HG03432 (cell line): ENCODE measurements around the gene SFTPB.
"Not testable (repeated sequence)": the region's sequence is repeated elsewhere in the genome, so short reads cannot be mapped to it uniquely, and the experiment has no call there.

ENCODE experiments used
- ATAC-seq: cut with Tn5 transposase; IDR thresholded peaks from one replicate; pipeline ENCODE4 v1.9.1; 2021; ENCODE audit warnings: mild to moderate bottlenecking, moderate library complexity; ENCODE audit not compliant: unreplicated experiment

Gene SFTPB

DNA sequence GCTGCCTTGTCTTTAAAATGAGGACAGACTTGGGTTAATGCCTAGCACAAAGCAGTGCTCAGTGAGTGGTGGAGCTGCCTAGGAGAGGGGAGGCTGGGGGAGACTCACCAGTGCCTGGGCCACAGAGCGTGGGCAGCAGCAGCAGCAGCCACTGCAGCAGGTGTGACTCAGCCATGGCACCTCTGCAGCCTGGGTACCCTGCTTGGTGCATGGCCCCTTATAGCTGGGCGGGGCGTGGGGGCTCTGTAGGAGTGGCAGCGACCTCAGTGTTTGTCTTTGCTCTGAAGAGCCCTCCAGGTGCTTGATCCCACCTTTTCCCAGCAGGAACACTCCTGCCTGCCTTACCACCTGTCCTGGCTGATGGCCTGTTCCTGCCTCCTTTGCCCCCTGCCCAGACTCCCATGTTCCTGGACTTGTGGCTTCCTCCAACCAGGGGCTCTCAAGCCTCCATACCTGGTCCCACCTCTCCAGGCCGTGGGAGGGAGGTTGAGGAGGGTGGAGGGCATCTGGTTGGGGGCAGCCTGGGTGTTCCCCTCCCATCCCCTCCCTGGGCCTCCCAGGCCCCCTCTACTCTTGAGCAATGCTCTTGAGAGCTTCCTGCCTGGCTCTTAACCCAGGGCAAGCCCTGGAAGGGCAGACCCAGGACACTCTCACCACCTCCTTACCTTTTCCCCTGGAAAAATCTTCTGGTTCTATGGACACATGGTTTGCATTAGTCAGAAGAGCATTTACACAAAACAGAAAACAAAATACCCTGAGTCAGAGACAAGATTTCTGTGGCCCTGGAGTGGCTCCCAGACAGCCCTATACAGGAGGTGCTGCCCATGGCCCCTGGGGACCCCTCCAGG, at the start of gene SFTPB:
Gene SFTPB (minus strand): TSS at position 191 of the 848 bp plus-strand sequence. CDS start 16 bp downstream, at position 175.
- no peak for ATAC-seq

GRCh38 chr2:85717308-85718008, 49.5 kb upstream of the SFTPB start:
- ATAC-seq = no peak

DNA sequence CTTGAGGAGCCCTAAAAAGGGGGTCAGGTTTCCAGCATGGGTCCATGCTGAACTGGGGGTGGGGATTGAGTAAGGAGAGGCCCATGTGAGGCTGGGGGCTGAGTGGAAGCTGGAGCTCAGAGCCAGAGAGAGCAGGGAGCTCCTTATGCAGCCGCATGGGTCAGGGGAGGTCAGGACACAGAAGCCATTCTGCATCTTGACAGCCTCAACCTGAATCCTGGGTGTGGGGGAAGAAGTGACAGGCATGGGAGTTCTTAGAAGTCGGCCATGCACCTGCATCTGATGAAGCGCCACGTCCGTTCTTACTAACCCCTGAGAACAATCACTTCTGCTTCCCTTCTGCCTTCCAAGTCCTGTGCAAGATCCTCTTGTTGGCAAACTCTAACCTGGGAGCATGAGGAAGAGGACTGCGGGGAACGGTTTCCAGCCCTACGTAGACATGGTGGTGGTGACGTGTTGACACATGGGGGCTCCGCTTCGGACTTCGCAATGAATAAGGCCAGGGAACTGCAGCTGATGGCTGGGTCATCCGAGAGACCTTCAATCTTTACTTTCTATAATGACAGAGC, 48.4 kb upstream of the SFTPB start:
- no peak for ATAC-seq

GRCh38 chr2:85714841-85715240, 46.8 kb upstream of the SFTPB start:
- ATAC-seq = no peak

DNA sequence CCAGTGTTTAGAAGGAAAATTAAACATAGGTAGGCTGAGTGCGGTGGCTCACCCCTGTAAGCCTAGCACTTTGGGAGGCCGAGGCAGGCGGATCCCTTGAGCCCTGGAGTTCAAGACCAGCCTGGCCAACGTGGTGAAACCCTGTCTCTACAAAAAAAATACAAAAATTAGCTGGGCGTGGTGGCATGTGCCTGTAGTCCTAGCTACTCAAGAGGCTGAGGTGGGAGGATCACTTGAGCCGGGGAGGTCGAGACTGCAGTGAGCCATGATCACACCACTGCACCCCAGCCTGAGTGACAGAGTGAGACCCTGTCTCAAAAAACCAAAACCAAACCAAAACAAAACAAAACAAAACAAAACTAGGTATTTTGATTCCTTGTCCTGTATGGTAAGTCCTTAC, 46.4 kb upstream of the SFTPB start:
- ATAC-seq = not testable (repeated sequence)

DNA sequence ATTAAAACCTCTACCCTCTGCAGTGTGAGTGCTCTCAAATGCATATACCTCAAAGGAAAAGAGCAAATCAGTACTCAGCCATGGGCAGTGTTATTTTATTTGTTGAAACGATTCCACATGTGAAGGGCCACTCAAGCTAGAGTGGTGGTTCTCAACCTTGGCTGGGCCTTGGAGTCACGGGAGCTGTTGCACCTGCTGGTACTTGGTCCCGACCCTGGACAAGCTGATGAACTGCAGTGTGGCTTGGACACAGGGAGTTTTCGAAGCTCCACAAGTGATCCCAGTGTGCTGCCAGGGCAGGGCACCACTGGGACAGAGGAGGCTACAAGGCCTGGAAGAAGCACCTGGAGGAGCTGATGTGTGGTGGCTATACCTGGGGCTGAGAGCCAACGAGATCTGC, 45.8 kb upstream of the SFTPB start:
- ATAC-seq = no peak

- no peak for ATAC-seq
These were observed 45.0 kb upstream of the SFTPB start for GRCh38 chr2:85712849-85713612.

GRCh38 chr2:85712336-85712735, 44.3 kb upstream of the SFTPB start:
- no peak for ATAC-seq

- no peak for ATAC-seq
These were observed 43.6 kb upstream of the SFTPB start for GRCh38 chr2:85711578-85712060.

- ATAC-seq = no peak
These were observed 42.9 kb upstream of the SFTPB start for GRCh38 chr2:85710687-85711577.

- ATAC-seq = no peak
These were observed 41.4 kb upstream of the SFTPB start for GRCh38 chr2:85709401-85709811.

DNA sequence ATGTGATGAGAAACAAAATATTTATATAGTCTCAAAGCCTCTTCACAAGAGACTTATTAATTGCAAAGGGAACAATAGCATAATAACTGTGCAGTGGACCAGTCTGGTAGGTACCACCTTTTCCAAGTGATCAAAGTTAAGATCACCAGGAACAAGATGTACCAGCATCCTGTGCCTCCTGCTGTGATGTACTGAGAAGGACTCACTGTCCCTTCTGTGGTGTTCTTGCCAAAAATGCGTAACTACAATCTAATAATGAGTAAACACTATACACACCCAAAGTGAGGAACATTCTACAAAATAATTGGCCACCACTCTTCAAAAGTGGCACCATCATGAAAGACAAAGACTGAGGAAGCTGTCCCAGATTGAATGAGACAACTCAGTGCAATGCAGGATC, 40.6 kb upstream of the SFTPB start:
- no peak for ATAC-seq

GRCh38 chr2:85707304-85707703, 39.3 kb upstream of the SFTPB start:
- peak; percentile 53 for ATAC-seq

DNA sequence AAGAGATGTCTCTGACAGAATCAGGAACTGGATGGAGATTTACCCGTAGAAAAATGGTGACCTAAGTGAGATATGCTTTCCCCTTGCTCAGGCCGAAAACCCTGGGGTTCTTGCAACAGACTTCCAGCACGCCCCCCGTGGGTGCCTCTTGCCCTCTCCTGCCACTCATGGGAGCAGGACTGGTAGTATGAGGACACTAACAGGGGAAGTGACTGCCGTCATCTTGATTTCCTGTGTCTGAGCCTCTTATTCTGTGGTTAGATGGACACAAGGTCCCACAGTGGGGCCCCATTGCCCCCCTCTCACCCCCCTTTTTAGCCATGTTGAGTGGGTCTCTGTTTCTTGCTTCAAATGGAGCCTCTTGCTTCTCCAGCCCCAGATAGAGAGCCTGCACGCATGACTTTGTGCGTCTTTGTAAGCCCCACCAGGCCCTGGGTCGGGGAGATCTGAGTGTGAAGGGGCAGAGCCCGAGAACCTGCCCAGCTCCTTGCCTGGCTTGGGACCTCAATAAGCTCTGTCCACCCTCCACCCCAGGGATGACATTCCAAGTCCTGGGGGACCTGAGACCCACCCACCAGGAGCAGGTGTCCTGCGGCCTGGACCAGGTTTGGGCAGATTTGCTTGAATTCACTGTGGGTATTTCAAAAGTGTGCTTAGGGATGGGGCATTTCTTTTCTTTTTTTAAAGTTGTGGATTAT, 38.7 kb upstream of the SFTPB start:
- no peak for ATAC-seq

DNA sequence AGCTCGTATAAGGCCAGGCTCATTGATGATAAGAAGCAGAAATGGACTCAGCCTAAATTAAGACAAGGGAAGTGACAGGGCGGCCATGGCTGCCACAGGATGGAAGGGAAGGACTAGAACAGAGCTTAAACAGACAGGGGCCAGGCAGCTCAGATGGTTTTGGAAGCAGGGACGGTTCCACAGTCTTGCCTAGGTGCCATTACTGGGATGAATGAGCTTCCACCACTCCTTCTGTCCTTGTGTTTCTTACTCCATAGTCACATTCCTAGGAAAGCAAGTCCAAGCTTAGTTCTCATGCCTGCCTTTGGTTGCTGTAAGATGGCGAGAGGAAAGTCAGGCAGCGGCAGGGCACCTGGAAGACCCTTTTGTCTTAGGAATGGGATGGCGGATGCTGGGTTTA, 38.1 kb upstream of the SFTPB start:
- ATAC-seq = no peak

DNA sequence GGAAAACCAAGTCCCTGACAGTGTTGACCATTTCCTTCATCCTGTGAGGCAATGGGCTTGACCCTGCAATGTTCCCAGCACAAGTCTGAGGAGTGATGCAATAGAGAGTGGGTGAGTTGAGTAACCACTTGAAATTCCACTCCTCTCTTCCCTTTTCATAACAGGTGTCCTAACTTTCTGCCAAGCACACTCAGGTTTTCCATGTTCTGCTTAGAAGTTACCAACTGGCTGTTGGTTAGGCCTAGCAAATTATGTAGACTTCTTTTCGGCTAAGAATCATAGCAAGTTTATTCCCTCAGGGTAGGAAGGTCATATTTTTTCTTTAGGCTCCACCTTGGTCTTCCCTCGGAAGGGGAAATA, 37.7 kb upstream of the SFTPB start:
- ATAC-seq = no peak

DNA sequence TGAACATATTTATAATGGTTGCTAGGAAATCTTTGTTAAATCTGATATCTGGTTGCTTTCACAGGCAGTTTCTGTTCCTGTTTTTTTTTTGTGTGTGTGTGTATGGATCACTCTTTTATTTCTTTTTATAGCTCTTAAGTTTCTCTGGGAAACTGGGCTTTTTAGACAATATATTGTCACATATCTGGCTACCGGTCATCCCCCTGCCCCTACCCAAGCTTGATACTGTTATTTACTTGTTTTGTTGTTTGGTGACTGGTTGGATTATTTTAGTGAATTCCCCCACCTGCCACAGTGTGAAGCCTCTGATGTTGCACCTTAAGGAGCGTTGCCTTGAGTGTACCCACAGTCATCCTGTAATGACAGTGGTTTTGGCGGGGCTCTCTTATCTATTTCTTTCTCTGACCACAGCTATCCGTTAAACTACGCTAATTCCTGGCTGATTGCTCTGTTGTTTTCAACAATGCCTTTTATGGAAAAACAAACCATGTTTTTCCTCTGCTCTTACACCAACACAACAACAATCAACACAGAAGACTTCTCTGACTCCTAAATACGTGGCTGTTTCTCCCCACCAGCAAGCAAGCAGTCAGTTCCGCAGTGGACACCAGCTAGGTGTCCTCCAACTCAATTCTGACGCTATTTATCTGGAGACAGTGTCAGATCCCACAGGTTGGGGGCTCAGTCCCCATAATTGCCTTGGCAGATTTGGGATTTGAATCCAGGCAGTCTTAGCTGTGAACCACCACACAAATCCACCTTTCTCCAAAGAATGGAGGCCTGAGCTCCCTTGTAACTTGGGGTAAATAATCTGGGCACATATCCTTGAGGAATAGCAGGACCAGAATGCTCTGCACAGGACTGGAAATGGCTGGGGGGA, 37.0 kb upstream of the SFTPB start:
- ATAC-seq = peak; percentile 76

DNA sequence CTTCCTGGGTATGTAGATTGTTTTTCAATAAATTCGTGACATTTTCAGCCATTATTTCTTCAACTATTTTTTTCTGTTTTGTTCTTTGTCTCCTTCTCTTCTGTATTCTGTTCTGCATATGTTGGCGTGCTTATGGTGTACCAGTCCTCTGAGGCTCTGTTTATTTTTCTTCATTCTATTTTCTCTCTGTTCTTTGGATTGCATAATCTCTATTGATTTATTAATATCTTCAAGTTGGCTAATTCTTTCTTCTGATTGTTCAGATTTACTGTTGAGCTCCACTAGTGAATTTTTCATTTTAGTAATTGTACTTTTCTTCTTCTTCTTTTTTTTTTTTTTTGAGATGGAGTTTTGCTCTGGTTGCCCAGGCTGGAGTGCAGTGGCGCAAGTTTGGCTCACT, 36.0 kb upstream of the SFTPB start:
- no peak for ATAC-seq

DNA sequence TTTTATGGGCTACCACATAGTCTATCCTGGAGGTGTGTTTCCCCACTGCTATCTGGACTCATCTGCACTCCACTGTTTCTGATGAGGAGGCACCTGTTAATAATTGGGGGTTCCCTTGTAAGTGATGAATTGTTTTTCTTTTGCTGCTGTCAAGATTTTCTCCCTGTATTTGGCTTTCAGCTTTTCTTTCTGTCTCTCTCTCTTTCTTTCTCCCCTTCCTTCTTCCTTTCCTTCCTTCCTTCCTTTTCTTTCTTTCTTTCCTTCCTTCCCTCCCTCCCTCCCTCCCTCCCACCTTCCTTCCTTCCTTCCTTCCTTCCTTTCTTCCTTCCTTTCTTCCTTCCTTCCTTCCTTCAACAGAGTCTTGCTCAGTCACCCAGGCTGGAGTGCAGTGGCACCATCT, 35.3 kb upstream of the SFTPB start:
- no peak for ATAC-seq
